A172 (cell line): ENCODE measurements around the gene DSG3. TPM values are rescaled to one million over a fixed set of nuclear protein-coding genes. Genes with fewer than 3 reads are reported as not detected.

Experiments
- DNase-seq: peaks from one replicate; pipeline ENCODE4 v3.0.0-alpha.2; 2015; ENCODE audit warnings: low spot score
- total RNA-seq: library from RNA; depleted of rRNA; stranded (reverse); fragments of >200 nt; shearing (Covaris generic); gene quantifications from 2 replicates; pipeline ENCODE4 v1.2.3, GENCODE V29; 2014; rRNA removed

DSG3 gene
- total RNA-seq, result 0.07 TPM in 1 of 2 replicates, not detected in the other

DNA sequence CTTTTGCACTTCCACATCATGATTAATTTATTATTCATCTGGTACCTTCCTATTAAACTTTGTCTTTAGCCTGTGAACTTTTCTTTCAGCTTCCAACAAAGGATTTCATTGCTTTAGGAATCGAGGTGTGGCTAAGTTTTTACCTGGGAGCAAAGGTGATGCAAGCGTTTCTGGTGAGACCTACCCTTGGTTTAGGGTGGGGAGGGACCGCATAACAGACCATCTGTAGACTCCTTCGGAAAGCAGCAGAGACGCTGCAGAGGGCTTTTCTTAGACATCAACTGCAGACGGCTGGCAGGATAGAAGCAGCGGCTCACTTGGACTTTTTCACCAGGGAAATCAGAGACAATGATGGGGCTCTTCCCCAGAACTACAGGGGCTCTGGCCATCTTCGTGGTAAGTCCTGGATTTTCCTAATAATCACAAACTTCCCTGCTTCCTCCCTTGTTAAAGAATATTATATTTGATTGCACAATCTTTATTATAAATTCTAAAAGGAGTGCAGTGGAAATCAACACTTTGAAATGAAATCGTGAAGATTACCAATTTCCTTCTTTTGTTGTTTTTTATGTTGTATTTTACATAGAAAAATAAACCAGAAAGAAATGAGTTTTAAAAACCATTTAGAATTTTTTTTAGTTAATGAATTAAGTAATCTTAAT is at the start of gene DSG3:
DSG3 (plus strand) TSS at position 212 of the 662 bp plus-strand sequence; CDS start at position 349, 137 bp downstream.
- DNase-seq, result no peak

GRCh38 chr18:31398191-31398590 is 49.4 kb upstream of the DSG3 start:
- DNase-seq, result no peak

DNA sequence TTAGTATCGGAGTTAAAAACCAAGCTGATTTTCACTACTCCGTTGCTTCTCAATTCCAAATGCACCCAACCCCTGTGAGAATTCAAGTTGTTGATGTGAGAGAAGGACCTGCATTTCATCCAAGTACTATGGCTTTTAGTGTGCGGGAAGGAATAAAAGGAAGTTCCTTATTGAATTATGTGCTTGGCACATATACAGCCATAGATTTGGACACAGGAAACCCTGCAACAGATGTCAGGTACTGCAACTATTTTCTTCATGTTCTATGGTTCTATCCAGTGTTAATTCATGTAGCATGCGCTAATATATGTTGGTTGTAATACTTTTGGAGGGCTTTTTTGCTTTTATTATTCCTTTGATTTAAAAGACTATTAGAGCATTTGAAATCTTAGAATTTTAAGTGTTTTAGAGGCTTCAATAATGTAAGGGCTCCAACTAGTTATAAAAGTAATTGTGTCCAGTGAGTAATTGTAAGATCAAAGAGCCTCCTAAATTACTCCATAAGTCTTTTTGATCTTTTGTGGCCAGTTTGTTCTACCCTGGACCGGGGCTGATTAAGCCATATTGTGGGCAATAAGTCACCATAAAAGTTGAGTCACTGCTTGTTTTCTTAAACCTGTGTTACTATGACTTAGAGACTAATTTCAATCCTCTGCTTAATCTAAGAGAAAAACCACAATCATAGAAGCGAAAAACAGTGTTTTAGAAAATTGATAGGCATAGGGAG is 48.1 kb upstream of the DSG3 start:
- DNase-seq, result no peak

DNA sequence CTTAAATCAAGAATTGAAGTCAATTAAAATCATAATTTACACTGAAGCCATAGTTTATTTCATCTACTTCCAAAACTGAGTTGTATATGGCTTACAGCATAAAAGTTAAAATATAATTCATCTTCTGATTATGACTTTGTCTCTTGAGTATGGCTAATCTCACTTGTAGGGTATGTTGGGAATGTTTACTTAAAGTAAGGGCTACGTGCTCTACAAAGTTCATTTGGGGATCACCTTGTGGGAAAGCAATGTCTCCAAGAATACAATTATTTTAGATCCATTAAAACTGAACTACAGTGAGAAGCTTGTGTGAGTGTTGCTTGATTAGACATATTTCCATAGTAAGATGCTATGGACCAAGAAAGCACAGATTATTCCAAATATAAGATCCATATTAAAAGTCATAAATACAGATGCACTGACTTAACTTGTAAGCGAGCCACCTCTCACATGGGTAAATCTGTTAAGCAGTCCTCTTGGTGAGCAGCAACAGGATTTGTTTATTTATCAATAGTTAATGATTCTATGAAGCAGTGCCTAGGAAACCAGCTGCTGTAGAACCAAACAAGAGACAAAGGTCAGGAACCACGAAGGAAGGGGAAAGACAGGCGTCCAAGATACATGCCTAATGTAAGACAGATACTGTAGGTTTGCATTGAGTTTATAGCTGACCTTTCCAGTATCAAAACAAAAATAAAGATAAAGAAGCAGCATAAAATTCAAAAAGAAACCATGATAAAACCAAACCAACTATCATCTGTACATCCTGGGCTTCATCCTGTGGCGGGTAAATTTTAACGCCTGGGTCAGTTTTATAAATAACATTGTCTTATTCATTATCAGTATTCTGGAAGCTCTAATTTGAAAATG is 46.1 kb upstream of the DSG3 start:
- no peak for DNase-seq

- no peak for DNase-seq
Observed at GRCh38 chr18:31402026-31402373, 45.5 kb upstream of the DSG3 start.

GRCh38 chr18:31403409-31403808 is 44.1 kb upstream of the DSG3 start:
- DNase-seq, result no peak

- no peak for DNase-seq
Observed at GRCh38 chr18:31407649-31408048, 39.9 kb upstream of the DSG3 start.

- no peak for DNase-seq
Observed at GRCh38 chr18:31409276-31409675, 38.3 kb upstream of the DSG3 start.

DNA sequence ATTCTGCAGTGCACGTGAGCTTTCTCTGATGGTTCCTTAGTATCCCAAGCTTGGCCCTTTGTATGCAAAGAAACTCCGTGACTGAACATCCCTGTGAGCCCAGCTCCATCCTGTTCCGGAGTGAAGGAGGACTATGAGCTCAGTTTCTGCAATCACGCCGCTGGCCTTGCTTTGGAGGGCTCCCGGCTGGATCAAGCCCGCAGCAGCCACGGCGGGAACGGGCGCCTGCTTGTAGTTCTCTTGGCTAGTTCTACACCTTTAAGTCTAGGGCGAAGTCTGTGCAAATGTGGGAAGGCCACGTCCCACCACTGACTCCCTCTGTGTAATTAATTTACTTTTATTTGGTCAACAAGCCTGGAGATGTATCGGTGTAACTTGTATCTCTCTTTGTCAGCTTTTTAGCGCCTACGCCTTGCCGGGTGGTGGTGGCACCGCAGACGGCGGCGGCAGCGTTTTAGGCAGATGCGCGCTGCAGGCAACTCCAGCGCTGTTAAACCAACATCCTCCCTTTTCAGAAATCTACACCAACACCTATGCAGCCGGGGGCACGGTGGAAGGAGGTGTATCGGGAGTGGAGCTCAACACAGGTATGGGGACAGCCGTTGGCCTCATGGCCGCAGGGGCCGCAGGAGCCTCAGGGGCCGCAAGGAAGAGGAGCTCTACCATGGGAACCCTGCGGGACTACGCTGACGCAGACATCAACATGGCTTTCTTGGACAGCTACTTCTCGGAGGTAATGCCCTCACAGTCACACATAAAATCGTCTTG is 36.6 kb upstream of the DSG3 start:
- no peak for DNase-seq

DNA sequence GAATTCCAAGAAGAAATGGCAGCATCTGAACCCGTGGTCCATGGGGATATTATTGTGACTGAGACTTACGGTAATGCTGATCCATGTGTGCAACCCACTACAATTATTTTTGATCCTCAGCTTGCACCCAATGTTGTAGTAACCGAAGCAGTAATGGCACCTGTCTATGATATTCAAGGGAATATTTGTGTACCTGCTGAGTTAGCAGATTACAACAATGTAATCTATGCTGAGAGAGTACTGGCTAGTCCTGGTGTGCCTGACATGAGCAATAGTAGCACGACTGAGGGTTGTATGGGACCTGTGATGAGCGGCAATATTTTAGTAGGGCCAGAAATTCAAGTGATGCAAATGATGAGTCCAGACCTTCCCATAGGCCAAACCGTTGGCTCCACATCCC is 34.4 kb upstream of the DSG3 start:
- no peak for DNase-seq

DNA sequence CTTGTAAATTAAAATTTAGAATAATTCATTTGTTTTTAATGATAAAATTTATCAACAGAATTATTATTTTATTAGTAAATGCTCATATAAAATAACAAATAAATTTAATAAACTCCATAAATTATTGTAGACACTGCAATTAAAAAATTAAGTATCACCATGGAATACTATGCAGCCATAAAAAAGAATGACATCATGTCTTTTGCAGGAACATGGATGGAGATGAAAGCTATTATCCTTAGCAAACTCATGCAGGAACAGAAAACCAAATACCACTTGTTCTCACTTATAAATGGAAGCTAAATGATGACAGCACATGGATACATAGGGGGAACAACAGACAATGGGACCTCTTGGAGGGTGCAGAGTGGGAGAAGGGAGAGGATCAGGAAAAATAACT is 29.7 kb upstream of the DSG3 start:
- DNase-seq, result no peak

DNA sequence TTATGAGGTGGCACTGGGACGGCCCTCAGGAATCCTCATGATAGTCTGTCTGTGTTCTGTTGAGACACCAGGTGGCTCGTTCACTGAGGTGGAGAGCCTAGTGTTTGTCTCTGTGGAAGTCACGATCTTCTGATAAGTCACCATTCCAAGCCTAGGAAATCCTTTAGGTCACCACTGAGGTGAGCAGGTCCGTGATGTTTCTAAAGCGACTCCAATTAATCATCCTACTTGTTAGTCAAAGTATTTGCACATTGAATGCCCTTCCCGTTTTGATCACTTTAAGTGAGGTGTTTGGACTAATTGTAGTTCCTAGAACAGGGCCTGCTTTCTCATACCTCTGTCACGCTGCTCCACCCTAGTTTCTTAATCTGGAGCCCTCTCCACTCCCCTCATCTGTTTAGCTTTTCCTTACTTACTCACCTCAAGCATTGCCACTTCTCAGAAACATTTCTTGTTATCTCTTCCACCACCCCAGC is 28.0 kb upstream of the DSG3 start:
- no peak for DNase-seq

DNA sequence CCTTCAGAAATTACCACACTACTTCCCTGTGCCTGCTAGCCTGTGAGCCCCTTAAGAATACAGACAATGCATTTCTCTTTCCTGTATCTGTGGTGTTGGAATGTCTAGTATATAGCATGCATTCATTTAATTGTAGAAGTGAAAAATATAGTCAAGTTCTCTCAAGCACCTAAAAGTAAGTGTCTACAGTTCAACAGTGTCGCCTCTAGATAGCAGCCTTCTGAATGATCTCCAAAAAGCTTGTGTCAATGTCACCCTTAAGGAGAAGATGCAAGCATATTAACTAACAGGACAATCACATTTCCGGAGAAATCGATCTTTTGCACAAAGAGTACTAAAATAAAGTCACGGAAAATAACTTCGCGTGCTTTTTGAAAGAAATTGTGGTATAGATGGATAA is 27.5 kb upstream of the DSG3 start:
- DNase-seq, result no peak

GRCh38 chr18:31420524-31420923 is 27.0 kb upstream of the DSG3 start:
- no peak for DNase-seq

GRCh38 chr18:31424383-31424988 is 23.1 kb upstream of the DSG3 start:
- peak; percentile 49 for DNase-seq

- DNase-seq, result no peak
Observed at GRCh38 chr18:31426021-31426420, 21.5 kb upstream of the DSG3 start.

DNA sequence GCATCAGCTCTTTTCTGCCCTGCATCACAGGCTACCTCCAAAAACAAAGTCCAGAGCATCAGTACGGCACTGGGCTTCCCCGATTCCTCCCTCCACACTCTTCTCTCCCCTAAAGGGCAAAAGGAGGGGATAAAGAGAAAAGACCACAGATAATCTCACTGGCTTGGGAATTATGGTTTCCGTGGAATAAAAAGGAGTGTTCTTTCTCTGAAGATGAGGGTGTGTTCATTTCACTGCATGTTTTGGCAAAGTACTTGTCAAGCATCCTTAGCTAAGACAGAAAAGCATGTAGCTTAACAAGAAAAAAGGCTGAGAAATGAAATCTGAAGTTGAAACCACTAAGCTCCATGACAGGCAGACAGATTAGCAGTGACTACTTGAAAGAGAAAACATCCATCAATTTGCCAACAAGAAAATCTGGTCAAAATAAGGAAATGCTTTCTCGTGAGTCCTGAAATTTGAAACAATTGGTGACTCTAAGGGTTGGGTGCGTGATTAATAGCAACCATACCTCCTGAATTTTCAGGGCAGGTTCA is 20.6 kb upstream of the DSG3 start:
- DNase-seq, result no peak

DNA sequence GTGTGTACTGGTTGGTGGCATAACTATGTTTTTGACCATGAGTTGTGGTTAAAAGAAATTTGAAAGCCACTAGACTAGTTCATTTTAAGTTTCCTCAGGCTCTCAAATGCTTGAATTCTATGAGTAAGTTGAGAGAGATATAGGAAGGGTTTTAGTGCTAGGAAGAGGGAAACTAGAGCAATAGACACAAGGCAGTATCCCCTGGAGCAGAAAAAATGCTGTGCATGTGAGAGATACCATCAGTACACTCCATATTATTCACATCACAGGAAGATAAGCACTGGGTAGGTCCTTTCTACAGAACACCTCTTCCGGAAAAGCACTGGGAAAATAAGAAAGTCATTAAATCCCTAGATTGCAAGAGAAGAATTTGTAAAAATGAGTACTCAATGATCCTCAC is 19.3 kb upstream of the DSG3 start:
- no peak for DNase-seq

GRCh38 chr18:31429623-31430022 is 17.9 kb upstream of the DSG3 start:
- DNase-seq, result peak; percentile 77

DNA sequence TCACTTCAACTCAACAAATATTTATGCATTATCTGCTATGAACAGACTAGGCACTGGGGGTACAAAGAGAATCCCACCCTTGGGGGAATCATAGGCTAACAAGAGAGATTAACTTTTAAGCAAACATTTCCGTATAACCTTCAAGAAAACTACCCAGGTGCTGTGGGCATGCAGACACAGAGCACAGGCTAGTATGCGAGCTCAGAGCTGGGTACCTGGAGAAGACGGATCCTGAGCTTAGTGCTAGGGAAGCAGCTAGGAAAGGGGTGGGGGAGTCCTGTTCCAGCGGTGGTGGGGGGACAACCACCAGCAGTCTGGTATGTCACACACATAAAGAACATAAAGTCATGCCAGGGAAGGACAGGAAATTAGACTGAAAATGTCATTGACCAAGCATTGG is 17.5 kb upstream of the DSG3 start:
- no peak for DNase-seq

DNA sequence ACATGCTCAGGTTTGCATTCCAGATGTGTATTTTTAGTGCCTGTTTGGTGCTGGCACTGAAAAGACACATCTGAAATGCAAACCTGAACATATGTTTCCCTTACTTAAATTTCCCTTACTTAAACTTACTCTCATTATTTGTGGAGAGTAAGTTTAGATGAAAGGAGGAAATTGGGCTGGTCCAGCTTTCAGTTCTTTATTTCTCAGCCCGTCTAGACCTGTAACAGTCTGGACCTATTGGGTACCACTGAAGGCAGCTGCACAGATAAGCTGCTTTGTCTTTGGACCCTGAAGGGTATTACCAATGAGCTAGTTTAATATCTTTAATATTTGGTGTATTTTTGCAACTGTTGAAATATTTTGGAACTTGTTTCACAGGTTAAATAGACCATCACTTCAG is 17.0 kb upstream of the DSG3 start:
- DNase-seq, result no peak
